Activated CD4-positive, alpha-beta T cell treated with anti-CD3 and anti-CD28 coated beads, Interleukin-2, amount 50 U/mL, for 1 hour (primary cell): Measurements from ENCODE around the gene BMPR1A.
"Not testable (repeated sequence)": the region's sequence is repeated elsewhere in the genome, so short reads cannot be mapped to it uniquely, and the experiment has no call there.

Experiments used
- DNase-seq: peaks from one replicate; pipeline ENCODE4 v3.0.0-alpha.2; 2020

BMPR1A gene

GRCh38 chr10:86898511-86898910 is 142.1 kb downstream of the BMPR1A start:
- DNase-seq, result no peak

DNA sequence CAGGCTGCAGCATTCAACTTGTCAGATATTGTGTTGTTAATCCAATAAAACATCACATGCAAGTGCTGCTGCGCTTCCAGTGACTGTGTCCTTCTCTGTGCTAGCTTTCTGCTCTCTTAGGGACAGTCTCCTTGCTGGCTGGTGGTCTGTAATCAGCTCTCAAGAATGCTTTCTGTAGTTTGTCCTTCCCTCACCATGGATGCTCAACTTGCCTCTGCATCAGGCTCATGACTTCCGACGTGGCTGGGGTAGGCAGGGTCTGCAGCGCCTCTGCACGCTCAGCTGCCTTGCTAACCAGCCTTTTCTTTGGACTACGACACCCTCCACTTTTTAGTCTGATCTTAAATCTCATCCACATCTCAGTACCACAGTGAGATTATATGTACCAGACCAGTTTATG is 142.7 kb downstream of the BMPR1A start:
- no peak for DNase-seq

- peak; percentile 25 for DNase-seq
These were observed 143.4 kb downstream of the BMPR1A start for GRCh38 chr10:86899670-86900276.

- DNase-seq, result no peak
These were observed 144.5 kb downstream of the BMPR1A start for GRCh38 chr10:86900955-86901354.

DNA sequence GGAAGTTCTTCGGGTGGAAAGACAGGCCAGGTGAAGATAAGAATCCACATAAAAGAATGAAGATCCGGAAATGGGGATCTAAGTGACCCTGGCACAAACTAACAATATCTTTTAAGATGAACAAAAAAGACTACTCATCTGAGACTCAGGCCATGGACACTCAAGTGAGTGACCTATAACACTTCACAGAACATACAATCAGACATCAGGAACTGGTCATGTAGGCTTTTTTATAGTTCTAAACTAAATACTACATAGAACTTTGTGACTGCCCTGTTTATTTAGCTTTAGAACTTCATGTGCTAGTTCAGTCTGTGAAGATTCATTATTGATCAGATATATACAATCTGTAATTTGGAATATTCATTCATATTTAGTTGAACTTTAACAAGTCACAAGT is 148.2 kb downstream of the BMPR1A start:
- DNase-seq, result no peak

DNA sequence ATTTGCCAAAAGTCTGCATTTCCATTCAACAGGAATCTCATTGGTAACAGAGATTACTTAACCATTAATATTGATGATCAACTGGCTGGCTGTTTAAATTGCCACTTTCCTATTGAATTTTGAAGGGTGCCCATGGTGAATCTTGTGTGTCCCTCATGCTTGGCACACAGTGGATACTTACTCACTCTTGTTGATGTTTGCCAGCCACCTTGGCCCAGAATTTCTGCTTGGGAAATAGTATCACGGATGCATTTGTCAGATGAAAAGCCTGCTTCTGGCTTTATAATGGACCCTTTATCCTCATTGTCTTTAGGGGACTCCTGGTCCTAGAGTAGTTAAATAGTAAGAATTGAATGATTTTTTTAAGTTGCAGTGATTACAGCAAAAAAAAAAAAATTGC is 149.0 kb downstream of the BMPR1A start:
- DNase-seq, result no peak

GRCh38 chr10:86914734-86915133 is 158.3 kb downstream of the BMPR1A start:
- no peak for DNase-seq

DNA sequence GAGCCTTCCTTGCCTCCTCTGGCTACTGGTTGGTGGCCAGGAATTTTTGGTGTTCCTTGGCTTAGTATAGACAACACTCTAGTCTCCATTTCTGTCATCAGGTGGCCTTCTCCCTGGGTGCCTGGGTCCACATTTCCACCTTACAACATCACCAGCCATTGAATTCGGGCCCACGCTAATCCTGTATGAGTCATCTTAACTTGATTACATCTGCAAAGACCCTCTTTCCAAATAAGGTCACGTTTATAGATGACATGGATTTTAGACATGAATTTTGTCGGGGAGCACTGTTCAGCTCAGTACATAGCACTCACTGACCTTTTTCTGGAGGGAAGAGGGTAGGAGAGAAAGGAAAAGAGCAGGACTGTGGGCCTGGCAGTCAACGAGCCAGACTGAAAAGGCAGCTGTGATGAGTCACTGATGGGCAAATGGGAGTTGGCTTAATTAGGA is 161.6 kb downstream of the BMPR1A start:
- no peak for DNase-seq

DNA sequence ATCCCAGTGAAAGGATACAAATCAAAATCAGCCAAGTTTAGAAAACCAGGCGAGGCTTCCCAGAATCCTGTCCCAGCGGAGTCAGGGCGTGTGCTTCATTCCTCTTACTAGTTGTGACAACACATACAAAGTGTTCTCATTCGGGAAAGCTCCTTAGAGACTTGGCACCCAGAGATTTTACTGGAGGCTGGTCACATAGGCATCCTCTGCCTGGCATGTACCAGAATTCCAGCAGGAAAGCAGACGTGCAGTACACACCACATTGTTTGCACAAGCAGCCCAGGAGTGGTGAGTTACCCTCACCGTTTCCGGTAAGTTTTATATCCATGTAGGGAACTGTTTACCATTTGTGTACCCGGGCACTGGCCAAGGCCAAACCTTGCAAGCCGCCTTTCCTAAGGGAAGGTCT is 166.1 kb downstream of the BMPR1A start:
- DNase-seq, result no peak

DNA sequence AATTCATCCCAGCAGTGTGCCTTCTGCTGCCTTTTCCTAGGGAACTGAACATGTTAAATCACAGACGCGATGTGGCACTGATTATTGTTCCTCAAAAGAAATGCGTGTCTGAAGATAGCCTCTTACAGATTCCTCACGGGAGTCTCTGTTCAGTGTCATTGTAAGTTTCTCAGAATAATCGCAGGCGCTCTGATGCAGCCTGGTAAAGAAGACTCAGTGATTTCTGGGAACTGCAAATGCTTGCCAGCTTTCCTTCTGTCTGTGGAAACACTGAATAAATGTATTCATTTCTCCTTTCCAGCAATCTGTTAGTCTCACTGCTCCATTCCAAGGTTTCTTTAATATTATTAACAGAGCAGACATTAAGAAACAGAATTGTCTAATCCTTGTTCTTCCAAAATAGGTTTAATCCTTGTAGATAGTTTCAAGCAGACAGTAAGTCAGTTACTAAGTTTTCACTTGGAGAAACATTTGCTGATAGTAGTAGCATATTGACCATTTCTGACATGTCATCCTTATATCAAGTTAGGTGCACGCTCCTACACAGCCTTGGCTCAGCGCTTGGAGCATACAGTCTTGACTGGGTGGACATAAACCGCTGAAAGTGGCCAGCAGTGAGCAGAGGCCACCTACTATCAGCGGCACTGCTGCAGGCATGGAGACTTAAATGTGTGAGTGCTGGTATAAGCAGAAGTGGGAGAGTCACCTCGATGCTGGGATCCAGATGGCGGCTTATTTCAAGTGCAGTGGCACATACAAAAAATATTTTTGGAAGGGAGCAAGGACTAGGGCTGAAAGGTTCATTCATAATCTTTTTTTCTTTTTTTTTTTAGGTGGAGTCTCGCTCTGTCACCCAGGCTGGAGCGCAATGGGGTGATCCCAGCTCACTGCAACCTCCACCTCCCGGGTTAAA is 173.3 kb downstream of the BMPR1A start:
- no peak for DNase-seq

DNA sequence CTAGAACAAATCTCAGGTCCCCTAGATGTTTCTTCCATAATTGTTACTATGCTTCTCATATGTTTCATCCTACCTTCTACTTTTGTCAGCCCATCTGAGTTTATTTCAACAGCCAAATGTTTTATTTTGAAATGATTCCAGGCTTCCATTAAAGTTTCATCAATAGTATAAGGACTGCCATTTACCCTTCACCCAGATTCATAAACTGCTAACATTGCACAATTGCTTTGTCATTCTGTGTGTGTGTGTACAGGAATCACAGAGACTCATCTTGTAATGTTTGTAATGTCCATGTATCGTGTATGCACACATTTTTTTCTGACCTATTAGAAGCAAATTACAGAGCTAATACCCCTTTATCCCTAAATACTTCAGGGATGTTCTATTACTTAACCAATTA is 175.5 kb downstream of the BMPR1A start:
- no peak for DNase-seq

- no peak for DNase-seq
These were observed 176.3 kb downstream of the BMPR1A start for GRCh38 chr10:86932674-86933073.

GRCh38 chr10:86934162-86934711 is 177.8 kb downstream of the BMPR1A start:
- DNase-seq, result not testable (repeated sequence)

DNA sequence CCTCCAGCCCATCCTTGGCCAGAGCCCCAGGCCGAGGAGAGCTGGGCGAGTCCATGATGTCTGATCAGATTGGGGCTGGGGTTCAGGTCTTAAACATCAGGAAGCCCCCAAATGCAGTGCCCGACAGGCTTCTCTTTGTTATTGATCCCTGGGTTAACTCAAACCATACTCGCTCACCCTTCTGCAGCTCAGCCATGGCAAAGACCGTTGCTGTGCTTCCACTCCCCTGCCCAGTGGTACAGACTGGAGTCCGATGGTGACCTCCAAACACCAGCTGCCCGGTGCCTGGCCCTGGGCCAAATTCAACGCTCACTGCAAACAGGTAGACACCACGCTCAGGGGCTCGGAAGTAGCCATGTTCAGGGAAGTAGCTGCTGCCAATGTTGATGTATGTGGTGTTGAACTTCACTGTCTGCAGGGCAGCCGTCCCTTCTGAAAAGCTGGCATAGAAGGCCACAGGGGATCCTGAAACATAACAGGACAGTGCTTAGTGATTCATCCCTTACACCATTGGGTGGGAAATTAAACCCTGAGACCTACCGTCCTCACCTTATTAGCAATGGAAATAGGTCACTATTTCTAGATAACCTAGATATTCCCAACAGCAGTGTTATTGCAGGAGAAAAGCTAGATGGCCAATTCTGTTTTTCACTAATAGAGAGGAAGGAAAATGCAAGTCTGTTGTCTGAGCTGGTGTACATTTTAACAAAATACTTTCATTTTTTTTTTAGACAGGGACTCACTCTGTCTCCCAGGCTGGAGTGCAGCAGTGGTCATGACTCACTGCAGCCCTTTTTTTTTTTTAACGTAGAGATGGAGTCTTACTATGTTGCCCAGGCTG is 180.5 kb downstream of the BMPR1A start:
- no peak for DNase-seq

DNA sequence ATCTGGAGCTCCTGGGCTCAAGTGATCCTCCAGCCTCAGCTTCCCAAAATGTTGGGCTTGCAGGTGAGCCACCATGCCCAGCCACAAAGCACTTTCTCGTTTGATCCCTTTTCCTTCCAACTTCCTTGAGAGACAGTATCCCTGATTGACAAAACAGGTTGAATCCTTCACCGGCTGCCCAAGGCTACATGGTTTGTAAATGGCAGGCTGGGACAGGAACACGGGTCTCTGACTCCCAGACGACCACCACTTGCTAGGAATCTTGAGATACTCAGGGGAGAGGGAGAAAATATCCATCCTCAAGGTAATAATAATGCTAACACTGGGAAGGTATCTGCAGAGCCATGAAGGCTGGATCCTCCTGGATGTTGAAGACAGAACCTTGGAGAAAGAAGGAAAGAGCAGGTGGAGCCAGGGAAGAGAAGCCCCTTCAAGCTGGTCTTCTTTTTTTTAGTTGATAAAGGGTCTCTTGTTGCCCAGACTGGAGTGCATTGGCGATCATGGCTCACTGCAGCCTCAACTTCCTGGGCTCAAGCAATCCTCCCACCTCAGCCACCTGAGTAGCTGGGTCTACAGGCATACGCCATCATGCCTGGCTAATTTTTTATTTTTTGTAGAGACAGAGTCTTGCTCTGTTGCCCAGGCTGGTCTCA is 181.2 kb downstream of the BMPR1A start:
- no peak for DNase-seq

DNA sequence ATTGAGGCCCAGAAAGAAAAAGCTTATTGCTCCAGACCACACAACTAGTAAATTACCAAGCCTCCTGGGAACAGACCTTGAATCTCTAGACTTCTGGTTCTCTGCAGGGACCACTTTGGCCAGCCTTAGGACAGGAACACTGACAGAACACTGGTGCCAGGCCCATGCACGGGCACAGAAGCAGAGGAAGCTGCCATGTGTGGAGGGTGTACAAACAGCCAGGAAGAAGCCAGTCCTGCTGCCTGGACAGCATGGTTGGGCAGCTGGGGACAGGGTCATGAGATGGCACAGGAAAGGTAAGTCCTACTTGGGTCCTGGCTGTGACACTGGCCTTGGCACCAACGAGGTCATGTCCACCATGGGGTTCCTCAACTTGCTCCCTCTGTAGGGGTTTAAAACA is 181.8 kb downstream of the BMPR1A start:
- DNase-seq, result no peak

GRCh38 chr10:86940076-86940475 is 183.7 kb downstream of the BMPR1A start:
- not testable (repeated sequence) for DNase-seq

- DNase-seq, result no peak
These were observed 184.3 kb downstream of the BMPR1A start for GRCh38 chr10:86940677-86941076.

- DNase-seq, result no peak
These were observed 185.0 kb downstream of the BMPR1A start for GRCh38 chr10:86941426-86941825.

DNA sequence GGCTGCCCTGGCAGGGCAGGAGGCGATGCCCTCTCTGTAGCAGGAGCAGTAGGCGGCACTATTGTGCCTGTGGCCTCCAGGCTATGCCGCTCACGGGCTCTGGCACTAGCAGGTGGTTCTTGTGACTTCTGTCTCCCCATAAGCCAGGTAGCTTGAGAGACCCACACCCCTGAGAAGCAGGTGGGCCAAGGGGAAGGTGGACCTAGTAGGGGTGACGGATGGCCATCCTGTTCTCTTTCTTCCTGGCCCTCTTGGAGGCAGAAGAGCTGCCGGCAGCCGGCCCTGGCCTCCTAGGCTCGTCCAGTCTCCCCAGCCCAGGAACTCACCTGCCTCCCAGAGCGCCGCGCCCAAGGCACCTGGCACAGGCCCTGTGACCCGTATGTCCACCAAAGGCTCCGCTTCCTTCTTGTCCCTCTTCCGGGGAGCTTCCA is 185.6 kb downstream of the BMPR1A start:
- DNase-seq, result no peak

GRCh38 chr10:86942441-86943315 is 186.3 kb downstream of the BMPR1A start:
- no peak for DNase-seq
